GM21723 (cell line): ENCODE measurements around the gene ESR2.

ENCODE experiments used
- ATAC-seq: cut with Tn5 transposase; IDR thresholded peaks from one replicate; pipeline ENCODE4 v1.9.1; 2021; ENCODE audit warnings: mild to moderate bottlenecking, moderate library complexity; ENCODE audit not compliant: unreplicated experiment

The ESR2 gene

GRCh38 chr14:64092940-64093339, 201.2 kb downstream of the ESR2 start:
- ATAC-seq, result no peak

- ATAC-seq, result no peak
These were observed 201.8 kb downstream of the ESR2 start for GRCh38 chr14:64092338-64092737.

- no peak for ATAC-seq
These were observed 203.0 kb downstream of the ESR2 start for GRCh38 chr14:64091217-64091616.

- no peak for ATAC-seq
These were observed 204.3 kb downstream of the ESR2 start for GRCh38 chr14:64089920-64090319.

- no peak for ATAC-seq
These were observed 205.6 kb downstream of the ESR2 start for GRCh38 chr14:64088647-64088964.

GRCh38 chr14:64082837-64083236, 211.3 kb downstream of the ESR2 start:
- ATAC-seq, result no peak

- no peak for ATAC-seq
These were observed 212.9 kb downstream of the ESR2 start for GRCh38 chr14:64081174-64081746.

- ATAC-seq, result no peak
These were observed 213.7 kb downstream of the ESR2 start for GRCh38 chr14:64080452-64080851.

GRCh38 chr14:64075613-64076005, 218.6 kb downstream of the ESR2 start:
- ATAC-seq, result no peak

- no peak for ATAC-seq
These were observed 219.1 kb downstream of the ESR2 start for GRCh38 chr14:64074961-64075612.

- ATAC-seq, result no peak
These were observed 224.4 kb downstream of the ESR2 start for GRCh38 chr14:64069634-64070359.

GRCh38 chr14:64064447-64064846, 229.7 kb downstream of the ESR2 start:
- no peak for ATAC-seq

- ATAC-seq, result no peak
These were observed 231.6 kb downstream of the ESR2 start for GRCh38 chr14:64062381-64063115.

- ATAC-seq, result no peak
These were observed 232.5 kb downstream of the ESR2 start for GRCh38 chr14:64061706-64062105.

- no peak for ATAC-seq
These were observed 233.1 kb downstream of the ESR2 start for GRCh38 chr14:64061115-64061514.

- ATAC-seq, result no peak
These were observed 233.5 kb downstream of the ESR2 start for GRCh38 chr14:64060648-64061096.

GRCh38 chr14:64060199-64060545, 234.0 kb downstream of the ESR2 start:
- no peak for ATAC-seq

- ATAC-seq, result no peak
These were observed 234.5 kb downstream of the ESR2 start for GRCh38 chr14:64059454-64060198.

GRCh38 chr14:64053694-64054669, 240.2 kb downstream of the ESR2 start:
- ATAC-seq, result no peak
